Vagina (tissue), 2 donors: ENCODE results near the gene SLC12A8.

Experiments used
- POLR2A ChIP-seq, 2 donors: fragments of 450-650 bp; IDR thresholded peaks; one replicate each; pipeline ENCODE4 v1.6.1; 2017; ENCODE audit warnings: antibody characterized with exemption in 2 of 2, mild to moderate bottlenecking in 2 of 2, moderate library complexity in 2 of 2
- POLR2AphosphoS5 ChIP-seq, 2 donors: sonication (generic); formaldehyde crosslinking; IDR thresholded peaks; one replicate each; pipeline ENCODE4 v1.9.0; 2017; ENCODE audit warnings: antibody characterized with exemption in 2 of 2, mild to moderate bottlenecking in 2 of 2, low read depth in 1 of 2; ENCODE audit not compliant: insufficient read depth in 1 of 2
- TF ChIP-seq, protein P1 (sequence below), 3 experiments: fragments of 450-650 bp in 2 of 3; fragments of 200-600 bp in 1 of 3; sonication (generic) in 1 of 3; IDR thresholded peaks; one replicate each; pipeline ENCODE4 v1.5.1; 2017 to 2019; ENCODE audit warnings: antibody characterized with exemption in 3 of 3, mild to moderate bottlenecking in 2 of 3, moderate library complexity in 2 of 3

GRCh38 chr3:125045965-125046364 lies 166.6 kb downstream of the SLC12A8 start:
- TF ChIP-seq, protein P1, sequence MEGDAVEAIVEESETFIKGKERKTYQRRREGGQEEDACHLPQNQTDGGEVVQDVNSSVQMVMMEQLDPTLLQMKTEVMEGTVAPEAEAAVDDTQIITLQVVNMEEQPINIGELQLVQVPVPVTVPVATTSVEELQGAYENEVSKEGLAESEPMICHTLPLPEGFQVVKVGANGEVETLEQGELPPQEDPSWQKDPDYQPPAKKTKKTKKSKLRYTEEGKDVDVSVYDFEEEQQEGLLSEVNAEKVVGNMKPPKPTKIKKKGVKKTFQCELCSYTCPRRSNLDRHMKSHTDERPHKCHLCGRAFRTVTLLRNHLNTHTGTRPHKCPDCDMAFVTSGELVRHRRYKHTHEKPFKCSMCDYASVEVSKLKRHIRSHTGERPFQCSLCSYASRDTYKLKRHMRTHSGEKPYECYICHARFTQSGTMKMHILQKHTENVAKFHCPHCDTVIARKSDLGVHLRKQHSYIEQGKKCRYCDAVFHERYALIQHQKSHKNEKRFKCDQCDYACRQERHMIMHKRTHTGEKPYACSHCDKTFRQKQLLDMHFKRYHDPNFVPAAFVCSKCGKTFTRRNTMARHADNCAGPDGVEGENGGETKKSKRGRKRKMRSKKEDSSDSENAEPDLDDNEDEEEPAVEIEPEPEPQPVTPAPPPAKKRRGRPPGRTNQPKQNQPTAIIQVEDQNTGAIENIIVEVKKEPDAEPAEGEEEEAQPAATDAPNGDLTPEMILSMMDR (IDR thresholded peaks at IDR 0.05): no peak
- no peak for TF ChIP-seq POLR2A (IDR thresholded peaks at IDR 0.05)
- TF ChIP-seq POLR2AphosphoS5 (IDR thresholded peaks at IDR 0.05; ENCODE audit: insufficient read depth in 1 of 2, low read depth in 1 of 2): no peak
